Measurements from ENCODE around the gene INTS1.

Gene INTS1

DNA sequence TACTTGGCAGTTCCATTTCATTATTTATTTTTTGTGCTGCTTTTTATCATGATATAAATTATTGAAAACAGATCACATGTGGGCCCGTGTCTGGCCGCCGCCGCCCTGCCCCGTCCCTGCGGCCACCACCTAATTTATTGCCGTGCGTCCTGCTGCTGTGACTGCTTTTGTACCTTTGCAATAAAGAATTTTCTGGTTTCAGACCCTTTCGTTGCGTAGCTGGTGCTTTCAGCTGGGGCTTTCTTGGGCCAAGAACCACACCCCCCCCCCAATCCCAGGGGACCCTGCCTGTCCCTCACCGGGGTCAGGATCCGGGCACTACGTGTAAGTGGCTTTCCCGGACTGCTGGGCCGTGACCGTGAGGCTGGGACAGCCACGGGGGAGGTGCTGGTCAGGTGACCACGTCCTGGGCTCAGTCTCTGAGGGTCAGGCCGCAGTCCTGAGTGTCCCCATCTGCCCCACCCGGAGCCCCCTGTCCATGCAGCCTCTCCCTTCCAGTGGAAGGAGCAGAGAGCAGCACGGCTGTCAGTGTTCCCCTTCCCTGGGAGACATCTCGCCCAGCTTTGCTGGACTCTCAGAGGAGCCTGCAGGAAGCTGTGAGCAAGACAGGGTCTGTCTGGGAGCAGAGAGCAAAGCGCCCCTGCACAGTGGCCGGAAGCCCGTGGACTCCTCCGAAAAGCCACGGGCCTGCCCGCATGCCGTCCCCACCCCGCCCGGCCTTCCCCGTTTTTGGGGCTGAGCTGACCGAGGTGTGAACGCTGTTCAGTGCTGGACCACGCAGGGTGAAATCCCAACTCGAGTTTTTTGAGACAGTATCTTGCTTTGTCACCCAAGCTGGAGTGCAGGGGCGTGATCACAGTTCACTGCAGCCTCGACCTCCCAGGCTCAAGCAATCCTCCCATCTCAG, 38.9 kb upstream of the INTS1 start:
- DNase-seq = no peak

DNA sequence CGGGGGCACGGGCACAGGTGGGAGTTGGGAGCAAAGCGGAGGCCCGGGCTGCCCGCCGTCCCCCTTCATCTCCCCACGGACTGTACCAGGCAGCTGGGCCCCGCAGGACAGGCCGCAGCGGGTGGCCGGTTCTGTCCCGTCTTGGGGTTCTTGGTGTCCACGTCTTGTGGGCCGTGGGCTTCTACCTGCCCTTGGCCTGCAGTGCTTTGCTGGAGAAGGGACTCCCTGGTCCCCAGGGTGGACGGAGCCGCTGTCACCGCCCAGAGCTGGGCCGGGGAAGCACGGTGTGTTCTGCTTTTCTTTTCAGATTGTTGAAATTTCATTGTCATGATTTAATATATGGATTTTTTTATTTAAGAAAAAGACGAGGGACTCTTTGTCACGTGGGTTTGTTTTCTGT, 38.1 kb upstream of the INTS1 start:
- no peak for DNase-seq

DNA sequence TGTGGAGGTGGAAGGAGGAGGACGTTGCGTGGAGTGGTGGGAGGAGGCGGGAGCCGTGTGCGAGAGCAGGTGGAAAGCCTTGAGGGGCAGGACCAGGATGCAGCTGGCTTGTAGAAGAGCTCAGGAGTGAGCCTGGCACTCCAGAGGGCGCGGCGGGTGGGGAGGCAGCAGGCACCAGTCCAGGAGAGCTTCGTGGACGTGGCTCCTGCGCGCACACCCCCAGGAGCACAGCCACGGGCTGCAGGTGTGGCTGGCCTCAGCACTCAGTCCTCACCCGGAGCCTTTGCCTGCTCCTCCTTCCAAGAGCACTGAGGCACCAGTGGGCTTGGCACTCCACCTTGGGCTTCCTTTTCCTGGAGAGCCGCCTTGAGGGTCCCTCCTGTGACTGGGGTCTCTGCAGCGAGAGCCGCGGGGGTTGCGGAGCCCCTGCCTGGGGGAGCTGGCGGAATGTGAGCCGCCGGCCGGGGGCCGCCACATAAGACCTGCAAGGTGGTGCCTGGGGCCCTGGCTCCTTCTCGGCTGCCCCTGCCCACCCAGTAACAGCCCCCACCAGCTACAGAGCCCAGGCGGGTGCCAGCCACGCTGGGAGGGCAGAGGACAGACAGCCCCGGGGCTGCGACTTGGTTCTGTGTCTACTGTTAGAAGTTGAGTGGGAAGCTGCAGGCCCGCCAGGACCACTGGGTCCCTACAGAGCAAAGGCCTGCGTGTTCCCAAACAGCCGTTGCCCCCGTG, 37.4 kb upstream of the INTS1 start:
- DNase-seq = no peak

DNA sequence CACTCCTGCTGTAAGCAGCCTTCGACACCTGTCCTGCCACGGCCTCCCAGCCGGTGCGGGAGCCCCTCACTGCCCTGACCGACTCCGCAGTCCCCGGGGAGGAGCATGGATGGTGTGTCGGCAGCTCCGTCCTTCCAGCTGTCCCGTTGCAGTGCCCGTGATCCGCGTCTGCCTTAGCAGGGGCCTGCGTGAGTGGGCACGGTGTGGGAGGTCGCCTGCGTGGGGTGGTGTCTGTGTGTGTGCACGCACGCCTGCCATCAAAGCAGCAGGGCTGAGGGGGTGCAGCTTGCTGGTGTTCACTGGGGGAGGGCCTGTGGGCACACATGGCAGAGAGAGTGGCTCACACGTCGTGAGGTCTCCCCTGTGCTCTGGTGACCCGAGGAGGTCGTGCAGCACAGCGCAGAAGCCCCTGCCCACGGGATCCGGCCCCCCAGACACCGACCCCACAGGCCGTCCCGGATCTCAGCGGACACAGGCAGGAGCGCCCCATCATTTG, 36.6 kb upstream of the INTS1 start:
- DNase-seq = no peak

DNA sequence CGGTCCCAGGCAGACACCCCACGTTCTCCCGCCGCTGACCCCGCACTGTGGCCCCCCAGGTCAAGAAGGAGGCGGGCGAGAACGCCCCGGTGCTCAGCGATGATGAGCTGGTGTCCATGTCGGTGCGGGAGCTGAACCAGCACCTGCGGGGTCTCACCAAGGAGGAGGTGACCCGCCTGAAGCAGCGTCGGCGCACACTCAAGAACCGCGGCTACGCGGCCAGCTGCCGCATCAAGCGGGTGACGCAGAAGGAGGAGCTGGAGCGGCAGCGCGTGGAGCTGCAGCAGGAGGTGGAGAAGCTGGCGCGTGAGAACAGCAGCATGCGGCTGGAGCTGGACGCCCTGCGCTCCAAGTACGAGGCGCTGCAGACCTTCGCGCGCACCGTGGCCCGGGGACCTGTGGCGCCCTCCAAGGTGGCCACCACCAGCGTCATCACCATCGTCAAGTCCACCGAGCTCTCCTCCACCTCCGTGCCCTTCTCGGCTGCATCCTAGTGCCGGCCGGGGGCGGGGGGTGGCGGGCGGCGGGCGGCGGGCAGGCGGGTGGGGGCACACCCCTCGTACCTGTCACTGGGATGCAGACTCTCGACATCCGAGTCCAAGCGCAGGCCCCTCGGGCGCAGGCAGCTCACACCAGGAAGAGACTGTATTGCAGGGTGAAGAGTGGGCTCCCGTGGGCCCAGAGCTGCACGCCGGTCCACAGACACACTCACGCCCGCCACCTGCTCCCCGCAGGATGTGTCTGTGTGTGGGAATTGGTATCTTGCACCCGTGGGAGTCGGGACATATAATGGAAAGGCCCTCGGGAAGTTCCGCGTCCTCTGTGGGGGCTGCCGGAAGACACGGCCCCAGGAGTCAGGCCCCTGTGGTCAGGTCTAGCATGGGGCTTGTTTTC, 35.9 kb upstream of the INTS1 start:
- no peak for DNase-seq

DNA sequence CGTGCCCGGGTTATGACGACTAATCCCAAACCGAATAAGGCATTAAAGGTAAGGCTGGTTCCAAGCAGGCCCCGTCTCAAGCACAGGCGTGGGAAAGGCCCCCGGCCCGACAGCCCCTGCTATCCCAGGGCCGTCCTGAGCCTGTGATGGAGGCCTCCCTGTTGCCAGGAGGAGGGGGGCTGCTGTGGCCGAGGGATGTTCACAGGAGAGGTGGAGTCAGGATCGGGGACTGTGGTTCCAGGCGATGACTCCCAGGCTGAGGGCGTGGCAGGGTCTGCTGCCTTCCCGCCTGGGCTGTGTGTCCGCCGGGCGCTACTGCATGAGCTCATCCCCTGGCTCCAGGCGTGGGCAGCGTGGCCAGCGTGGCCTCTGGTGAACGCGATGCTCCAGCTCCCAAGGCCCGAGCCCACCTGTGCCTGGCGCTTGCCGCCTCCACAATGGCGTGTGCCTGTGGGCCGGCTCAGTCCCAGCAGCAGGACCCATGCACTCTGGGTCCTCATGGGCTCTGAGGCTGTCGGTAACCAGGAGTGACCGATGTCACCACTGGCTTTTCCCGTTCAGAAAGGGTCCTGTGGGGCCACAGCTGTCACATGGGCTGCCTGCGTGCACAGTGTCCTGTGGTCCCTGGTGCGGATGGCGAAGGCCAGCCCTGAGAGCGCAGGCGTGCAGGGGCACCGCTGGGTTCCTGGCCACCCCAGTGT, 35.1 kb upstream of the INTS1 start:
- DNase-seq = no peak

DNA sequence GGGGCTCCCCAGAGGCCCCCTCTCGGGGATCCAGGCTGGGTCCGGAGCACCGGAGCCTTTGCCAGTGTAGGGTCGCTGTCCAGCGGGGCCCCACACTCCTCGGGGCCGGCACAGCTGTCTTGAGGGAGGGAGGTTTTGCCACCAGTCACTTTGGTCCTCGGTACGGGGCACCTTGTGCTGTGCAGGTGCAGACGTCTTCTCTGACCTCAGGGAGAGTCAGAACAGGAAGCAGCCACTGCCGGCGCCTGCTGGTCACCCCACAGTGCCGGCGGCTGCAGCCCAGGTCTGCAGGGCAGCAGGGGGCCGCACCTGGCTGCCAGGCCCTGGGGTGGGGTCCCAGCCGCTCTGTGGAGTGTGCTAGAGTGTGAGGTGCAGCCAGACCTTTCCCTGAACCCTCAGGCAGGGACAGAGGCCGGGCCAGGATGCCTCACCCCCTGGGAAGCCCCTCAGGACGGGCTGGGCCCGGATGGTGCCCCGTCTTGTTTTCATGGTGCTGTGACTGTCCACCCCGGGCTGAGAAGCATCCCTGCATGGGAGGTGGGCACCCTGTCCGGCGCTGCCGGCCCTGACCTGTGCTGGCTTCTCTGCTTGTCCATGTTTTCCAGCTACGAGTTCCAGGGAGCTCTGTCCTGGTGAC, 34.5 kb upstream of the INTS1 start:
- DNase-seq = no peak

DNA sequence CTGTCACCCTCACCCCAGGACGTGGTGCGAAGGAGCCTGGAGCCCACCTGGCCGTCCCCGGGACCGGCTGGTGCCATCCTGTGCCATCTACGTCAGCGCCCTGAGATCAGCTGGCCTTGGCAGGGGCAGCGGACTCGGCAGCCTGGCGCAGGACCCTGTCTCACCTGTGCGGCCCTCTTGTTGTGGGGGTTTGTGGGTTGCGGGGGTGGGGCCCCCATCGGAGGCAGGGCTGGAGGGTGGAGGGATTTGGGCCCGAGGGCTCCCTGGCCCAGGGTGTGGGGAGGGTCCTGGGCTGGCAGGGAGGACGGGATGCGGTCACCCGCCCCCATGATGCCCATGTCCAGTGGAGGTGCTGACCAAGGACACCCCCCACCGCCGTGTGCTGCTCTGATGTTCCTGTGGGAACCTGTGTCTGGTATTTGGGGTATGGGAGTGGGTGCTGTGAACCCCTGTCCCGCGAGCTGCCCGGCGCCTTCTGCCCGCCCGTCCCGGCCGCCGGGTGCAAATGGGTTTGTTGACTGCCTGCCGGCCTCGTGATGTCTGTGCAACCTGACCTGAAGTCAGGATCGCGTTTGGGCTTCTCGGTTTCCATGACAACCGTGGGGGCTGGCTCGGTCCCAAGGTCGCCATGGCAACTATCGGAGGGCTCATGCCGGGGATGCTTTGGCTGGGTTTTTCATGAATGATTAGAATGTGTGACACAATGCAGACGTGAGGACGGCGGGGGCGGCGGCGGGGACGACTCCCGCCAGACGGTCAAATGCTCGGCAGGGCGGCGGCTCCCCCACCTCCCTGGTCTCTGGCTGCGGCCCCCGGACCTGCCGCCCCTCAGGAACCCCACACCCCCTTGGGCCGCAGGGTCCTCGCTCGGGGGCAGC, 33.6 kb upstream of the INTS1 start:
- DNase-seq = peak; percentile 79

DNA sequence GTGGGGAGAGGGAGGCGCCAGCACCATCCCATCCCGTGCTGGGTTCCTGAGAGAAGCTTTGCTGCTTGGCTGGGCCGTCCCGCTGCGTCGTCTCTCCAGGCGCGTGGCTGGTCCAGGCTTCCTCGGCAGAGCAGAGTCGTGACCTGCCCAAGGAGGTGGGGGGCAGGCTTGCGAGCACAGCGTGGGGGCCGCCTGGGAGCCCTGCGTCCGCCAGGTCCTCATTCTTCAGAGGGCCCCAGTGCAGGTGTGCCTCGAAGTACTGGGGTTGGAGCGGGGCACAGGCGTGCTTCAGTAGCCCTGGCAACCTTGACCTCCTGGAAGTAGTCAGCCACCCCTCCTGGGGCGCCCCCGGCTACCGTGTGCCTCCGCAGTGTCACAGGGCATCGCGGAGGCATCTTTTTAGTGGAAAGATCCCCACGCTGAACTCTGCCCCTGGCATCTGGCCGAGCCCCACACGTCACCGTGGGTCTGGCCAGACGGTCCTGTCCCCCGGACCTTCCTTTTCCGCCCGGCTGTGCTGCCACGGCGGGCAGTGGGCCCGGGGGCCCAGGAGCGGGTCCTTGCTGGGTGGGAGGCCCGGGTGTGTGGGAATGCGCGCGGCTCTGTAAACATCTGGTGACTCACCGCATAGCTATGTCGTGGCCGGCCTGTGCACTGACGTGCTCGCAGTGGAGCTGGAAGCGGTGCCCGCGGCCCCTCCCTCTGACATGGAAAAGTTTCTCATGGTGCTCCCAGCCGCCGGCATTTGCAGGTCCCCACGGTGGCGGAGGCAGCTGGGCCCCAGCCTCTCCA, 32.8 kb upstream of the INTS1 start:
- DNase-seq = no peak

DNA sequence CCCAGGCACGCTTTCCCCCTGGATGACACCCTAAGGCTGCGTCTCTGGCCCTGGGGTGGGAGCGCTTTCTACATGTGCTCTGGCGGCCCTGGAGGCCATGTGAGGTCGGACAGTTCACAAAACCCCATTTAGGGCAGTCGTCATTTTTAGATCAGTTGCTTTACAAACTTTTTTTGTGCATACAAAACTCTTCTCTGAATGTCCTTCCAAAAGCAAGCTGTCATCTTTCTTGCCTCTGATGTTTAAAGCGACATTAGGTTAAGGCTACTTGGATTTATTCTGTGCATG, 32.2 kb upstream of the INTS1 start:
- DNase-seq = no peak

DNA sequence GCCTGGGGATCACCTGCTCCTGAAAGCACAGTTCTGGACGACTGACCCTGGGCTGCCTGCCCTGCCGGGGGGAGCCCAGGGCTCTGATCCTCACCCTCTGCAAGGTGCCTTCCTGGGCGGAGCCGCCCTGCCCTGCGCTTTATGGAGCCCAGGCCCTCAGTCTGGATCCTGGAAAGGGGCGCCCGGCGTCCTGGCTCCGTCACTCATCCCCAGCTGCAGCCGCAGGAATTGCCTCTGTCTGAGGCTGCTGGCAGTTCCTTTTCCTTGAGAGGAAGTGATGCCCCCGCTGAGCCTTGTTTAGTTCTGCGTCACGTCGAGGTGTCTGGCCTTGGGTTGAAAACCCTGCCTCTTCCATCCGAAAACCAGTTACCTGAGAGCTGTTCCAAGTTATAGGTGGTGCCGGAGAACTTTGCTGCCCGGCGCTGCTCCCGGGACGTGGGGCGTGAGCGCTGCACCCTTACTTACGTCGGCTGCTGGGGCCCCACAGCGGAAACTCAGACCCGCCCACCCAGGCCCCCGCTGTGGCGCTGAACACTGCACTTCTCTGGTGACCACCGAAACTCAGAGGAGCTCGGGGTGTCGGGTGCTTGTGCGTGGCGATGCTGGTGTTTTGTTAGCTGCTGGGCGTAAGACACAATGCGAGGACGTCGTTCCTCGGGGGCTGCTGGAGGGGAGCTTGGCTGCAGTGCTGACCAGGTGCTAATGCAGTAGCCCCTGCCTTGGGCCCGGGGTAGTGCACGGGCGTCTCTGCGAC, 31.7 kb upstream of the INTS1 start:
- no peak for DNase-seq

DNA sequence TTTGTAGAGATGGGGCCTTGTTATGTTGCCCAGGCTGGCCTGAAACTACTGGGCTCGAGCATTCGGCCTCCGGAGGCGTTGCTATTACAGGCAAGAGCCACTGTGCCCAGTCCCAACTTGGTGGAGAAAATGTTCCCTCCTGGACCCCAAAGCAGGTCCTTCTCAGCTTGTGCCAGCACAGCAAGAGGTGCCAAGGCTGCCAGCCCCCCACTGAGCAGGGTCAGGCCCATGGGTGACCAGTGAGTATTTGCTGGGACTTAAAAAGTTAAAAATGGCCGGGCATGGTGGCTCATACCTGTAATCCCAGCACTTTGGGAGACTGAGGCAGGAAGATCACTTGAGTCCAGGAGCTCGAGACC, 30.9 kb upstream of the INTS1 start:
- no peak for DNase-seq

DNA sequence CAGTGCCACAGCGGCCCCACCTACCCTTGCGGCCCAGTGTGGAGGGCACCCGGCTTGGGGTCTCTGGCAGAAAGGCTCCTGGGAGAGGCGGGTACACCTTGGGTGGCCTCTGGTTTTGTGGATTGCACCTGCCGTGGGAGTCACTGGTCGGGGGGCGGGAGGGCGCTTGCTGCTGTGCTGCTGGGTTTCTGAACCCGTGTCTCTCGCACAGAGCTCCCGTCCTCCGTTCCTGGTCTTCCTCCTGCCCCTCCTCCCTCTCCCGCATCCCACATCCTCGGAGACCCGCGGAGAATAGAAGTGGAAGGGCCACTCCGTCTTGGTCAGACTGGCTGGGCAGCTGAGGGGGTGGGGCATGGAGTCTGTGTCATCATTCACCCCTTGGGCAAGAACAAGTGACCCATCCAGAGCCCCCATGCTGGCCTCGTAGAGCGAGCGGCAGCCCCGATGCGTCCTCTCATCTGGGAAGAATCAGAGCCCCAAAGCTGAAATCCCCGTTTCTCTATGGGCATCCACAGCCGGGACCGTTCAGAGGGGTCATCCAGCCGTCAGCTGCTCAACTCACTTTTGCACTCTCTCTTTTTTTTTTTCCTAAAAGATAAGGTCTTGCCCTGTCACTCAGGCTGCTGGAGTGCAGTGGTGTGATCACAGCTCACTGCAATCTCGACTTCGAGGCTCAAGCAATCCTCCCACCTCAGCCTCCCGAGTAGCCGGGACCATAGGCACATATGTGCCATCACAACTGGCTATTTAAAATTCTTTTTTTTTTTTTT, 30.3 kb upstream of the INTS1 start:
- no peak for DNase-seq

DNA sequence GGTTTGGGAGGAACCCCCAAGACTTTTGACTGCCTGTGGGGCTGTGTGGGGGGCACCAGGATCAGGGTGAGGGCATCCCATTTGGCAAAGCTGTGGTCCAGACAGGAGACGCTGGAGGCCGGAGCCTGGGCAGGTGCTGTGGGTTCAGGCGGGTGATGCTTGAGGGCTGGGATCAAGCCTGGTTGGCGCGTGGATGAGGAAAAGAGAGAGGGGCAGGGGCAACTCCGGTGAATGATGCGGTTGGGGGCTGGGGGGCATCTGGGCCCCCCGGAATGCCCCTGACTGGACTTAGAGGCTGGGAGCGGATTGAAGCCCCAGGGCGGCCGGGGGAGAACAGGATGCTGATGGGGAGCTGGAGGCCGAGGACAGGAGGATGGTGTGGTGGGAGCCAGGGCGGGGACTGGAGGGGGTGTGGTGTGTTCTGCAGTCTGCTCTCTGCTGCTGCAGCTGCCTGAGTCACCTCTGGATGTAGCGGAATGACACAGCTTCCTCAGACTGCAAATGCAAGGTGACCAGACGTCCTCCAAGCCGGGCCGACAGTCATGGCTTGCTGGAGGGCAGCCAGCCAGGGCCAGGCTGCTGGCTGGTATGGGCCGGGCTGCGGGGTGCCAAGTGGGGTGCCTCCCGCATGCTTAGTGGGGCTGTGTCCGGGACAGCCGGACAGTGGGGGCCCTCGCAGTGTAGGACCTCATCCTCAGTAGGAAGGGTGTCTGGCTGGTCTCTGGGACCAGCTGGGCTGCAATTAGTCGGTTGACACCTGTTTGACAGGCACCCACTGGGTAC, 29.5 kb upstream of the INTS1 start:
- peak; percentile 56 for DNase-seq

DNA sequence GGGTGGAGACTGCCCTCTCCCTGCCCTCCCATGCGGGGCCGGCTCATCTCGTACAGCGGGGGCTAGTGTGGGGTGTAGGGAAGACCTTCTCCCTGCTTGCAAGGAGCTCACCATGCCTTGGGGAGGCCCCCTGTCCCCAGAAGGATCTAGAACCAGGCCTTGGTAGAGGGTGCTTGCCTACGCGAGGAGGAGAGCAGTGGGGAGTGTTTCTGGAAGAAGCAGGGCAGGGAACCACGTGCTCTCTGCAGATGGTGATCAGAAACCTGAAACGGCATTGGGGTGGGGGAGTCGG, 29.0 kb upstream of the INTS1 start:
- DNase-seq = no peak

DNA sequence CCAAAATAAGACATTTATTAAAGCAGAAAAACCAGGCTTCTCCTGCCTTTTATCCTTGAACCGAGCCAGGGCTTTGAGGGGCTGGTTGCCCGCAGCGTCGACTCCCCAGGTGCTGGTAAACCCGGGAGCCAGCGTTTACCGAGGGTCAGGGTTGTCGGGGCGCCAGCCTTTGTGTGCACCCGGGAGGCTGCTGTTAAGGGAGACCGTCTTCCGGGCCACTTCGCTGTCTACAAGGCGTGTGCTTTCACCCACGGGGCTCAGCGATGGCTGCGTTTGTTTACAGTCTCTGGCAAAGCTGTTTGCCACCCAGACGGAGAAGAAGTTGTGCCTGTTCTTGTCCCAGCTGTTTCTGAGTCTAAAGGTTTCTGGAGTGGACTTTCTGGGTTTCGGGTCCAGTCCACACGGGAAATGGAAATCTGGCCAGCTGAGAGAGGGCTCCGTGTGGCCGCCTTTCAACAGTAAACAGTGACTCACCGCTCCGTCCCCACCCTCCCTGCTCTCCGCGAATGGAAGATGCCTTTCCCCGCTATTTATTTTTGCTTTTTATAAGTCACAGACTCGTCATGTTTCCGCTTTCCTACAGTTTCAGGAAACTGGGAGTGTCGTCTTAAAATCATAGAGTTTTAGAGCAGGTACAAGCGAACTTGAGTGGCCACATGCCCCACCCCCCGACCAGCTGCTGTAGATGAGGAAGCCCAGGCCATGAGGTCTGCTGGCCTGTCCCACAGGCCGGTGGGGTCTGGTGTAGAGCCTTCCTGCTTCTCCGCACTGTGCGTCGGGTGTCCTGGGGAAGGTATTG, 28.5 kb upstream of the INTS1 start:
- DNase-seq = peak; percentile 67

DNA sequence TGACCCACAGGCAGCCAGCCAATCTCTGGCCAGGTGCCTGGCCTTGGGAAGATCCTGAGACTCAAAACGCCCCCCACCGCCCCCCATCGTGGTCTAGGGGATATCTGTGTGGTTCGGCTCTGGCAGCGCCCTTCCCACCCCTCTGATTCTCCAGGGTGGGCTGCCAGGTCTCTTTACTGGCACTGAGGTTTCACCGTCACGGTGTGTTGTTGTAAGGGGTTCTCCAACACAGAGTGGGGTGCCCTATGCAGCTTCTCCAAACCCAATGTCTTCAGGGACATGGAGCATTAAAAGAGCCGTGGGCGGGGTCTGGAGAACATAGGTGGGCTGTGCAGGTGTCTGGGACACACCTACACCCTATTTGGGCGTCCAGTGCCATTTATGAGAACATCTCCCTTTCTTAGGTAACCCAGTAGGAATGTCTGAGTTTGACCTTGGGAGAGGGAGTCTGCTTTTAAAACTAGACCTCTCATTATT, 27.8 kb upstream of the INTS1 start:
- DNase-seq = no peak

All from hematopoietic multipotent progenitor cell treated with erythropoietin and hydrocortisone succinate and interleukin-3 and kit ligand, for 6 days (in vitro differentiated cells).